Stomach (tissue), 4 donors: Measurements from ENCODE around the gene ERVFRD-1.

Experiments used
- CTCF ChIP-seq, 7 experiments: fragments of 450-650 bp in 4 of 7; fragments of 200-600 bp in 3 of 7; sonication (generic) in 3 of 7; IDR thresholded peaks; one replicate each; pipeline ENCODE4 v1.5.1; 2016 to 2019; ENCODE audit warnings: antibody characterized with exemption in 7 of 7, control low read depth in 2 of 7, mild to moderate bottlenecking in 1 of 7
- EP300 ChIP-seq: sonication (generic); formaldehyde crosslinking; IDR thresholded peaks from one replicate; pipeline ENCODE4 v1.6.1; 2017; ENCODE audit warnings: antibody characterized with exemption
- POLR2A ChIP-seq, 4 donors: fragments of 450-650 bp; IDR thresholded peaks; one replicate each; pipeline ENCODE4 v1.6.1; 2016; ENCODE audit warnings: antibody characterized with exemption in 4 of 4, control low read depth in 2 of 4, mild to moderate bottlenecking in 1 of 4, moderate library complexity in 1 of 4
- POLR2AphosphoS5 ChIP-seq, 3 donors: sonication (generic); formaldehyde crosslinking; IDR thresholded peaks; one replicate each; pipeline ENCODE4 v1.6.1; 2016; ENCODE audit warnings: antibody characterized with exemption in 3 of 3

- no peak for TF ChIP-seq POLR2AphosphoS5 (IDR thresholded peaks at IDR 0.05)
- TF ChIP-seq CTCF (IDR thresholded peaks at IDR 0.05) = no peak
- TF ChIP-seq EP300 = no peak
- TF ChIP-seq POLR2A (IDR thresholded peaks at IDR 0.05) = no peak
Measured at GRCh38 chr6:11058406-11058805, 53.1 kb downstream of the ERVFRD-1 start.
